Urothelium cell line (cell line): ENCODE results near the gene C11orf21.
"Not testable (repeated sequence)": the region's sequence is repeated elsewhere in the genome, so short reads cannot be mapped to it uniquely, and the experiment has no call there.

Experiments used
- DNase-seq: peaks from one replicate; pipeline ENCODE4 v3.0.0; 2011; ENCODE audit warnings: low spot score, mixed read lengths
- FAIRE-seq: peaks from 2 replicates; lab custom pipeline; 2011; peaks lifted over from hg19 to GRCh38; lab: Jason Lieb, UNC

C11orf21 gene

DNA sequence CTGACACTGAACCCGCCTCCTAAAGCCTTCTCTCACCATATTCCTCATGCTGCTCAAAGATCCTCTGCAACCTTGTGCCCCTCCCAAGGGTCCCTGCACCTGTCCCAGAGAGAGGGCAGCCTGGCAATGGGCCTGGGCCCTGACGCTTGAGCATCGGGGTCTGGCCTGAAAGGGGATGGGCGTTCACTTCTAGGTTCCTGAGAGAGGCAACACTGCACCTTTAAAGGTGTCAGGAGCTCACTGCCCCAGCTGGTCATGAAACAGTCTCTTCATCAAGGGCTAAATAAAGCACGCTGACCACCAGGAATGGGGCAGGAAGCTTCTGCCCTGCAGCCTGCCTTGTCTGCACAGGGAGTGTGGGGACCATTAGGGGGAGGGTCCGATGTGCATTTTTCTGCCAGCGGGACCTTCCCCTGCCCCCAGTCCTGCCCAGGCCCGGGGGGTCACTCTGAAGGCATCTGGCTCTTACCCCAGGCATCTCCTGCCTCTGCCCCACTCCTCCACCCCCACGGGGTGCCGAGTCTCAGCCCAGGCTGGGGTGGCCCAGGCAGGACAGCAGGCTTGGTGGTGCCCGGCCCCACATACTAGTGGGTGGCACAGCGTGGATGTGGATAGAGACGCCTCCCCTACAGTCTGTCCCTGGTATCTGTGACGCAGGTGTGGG, 3.5 kb downstream of the C11orf21 start:
- DNase-seq, result no peak
- FAIRE-seq, result no peak

DNA sequence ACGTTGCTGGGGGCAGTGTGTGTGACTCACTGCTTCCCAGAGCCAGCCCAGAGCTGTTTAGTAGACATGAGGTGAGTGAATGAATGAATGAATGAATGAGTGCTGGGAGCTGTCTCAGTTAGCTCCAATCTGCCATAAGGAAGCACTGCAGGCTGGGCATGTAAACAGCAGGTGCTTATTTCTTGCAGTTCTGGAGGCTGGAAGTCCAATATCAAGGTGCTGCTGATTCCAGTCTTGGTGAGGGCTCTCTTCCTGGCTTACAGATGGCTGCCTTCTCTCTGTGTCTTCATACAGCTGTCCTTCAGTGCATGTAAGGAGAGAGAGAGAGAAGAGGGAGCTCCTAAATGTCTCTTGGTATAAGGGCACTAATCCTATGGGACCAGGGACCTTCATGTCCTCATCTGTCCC, 4.1 kb downstream of the C11orf21 start:
- DNase-seq (no peak), FAIRE-seq (no peak)

DNA sequence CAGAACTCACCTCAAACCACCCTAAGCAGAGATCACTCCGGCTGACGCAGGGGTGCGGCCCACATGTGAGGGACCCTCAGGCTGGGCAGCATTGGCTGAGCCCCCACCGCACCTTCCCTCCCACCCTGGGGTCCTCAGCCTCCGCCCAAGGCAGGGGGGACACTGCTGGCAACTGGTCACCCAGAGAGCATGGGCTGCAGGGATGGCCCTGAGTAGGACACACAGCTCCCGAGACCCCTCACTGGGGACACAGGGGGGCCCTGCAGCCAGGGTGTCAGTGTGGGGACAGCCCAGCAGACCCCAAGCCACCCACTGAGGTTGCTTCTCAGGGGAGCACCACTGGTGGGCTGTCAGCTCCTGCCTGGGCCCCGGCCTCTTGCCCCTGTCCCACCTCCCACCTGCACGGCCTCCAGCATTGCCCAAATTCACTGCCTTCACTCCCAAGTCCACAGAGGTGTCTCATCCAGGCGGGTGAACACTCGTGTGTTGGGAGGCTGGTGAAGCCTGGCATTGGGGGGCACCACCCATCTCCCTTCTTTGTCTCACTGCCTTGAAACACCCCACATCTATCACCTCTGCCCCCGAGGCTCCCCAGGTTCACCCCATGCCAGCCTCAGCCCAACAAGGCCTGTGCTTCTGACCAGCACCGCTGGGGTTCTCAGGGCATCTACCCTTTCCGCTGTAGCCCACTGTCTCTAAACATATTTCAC, 4.7 kb downstream of the C11orf21 start:
- FAIRE-seq (no peak), DNase-seq (no peak)

- FAIRE-seq, result no peak
- DNase-seq, result no peak
These were observed 5.5 kb downstream of the C11orf21 start for GRCh38 chr11:2295971-2296912.

DNA sequence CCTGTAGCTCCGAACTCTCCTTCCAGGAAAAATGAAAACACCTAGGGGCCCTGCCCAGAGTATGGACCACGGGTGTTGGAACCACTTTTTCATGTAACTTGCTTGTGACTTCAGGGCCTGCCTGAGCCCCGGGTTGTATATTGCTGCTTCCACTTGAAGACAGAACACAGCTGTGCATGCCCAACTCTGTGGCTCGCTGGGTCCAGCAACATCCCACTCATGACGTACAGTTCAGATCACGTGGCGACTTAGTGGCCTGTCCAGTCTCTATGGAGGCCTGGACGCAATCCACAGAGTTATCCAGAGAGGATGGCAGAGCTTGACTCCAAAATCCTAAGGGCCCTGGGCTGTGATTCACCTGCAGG, 6.8 kb downstream of the C11orf21 start:
- FAIRE-seq (no peak), DNase-seq (no peak)

DNA sequence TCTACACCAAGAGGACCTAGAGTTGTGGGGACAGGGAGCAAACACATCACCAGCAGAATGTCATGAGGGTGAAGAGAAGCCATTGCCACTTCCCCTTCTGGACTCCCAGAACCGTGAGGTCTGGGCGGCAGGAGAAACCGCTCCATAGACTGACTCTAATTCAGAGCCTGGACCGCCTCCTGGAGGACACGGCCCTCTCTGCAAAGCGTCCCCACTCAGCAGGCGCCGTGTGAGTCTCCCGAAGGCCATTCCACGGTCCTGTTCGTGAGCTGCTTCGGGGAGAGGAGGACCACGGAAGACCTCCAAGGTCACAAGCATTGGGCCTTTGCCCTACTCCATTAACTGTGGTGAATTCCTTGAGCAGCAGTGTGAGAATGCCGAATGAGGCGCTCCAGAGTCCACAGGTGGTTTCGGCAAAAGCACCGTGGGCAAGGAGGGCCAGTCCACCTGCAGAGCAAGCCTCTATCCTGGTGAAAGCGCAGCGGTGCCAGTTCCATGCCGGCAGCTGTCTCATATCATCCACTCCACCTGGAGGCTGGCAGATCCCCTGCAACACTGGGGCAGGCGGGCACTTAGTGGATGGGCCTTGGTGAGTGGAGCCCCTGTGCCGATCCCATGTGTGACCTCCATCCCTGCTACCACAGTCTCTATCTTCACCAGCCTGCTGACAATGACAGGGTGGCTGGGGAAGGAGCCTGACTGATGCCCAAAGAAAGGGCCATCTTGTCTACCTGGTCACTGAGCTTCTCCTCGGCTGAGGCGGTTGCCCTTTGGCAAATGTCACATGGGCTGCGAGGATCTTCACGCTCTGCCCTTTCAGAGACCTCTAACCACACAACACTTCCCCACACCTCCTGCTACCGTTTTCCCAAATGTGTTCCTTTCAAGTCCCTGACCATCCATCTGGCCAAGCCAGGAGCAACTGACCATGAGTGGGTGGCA, 7.5 kb downstream of the C11orf21 start:
- FAIRE-seq, result no peak
- no peak for DNase-seq

- FAIRE-seq (no peak), DNase-seq (no peak)
These were observed 8.2 kb downstream of the C11orf21 start for GRCh38 chr11:2293531-2293971.

GRCh38 chr11:2290351-2290841, 11.3 kb downstream of the C11orf21 start:
- no peak for FAIRE-seq
- no peak for DNase-seq

GRCh38 chr11:2289859-2290258, 11.9 kb downstream of the C11orf21 start:
- DNase-seq, result no peak
- FAIRE-seq, result no peak

DNA sequence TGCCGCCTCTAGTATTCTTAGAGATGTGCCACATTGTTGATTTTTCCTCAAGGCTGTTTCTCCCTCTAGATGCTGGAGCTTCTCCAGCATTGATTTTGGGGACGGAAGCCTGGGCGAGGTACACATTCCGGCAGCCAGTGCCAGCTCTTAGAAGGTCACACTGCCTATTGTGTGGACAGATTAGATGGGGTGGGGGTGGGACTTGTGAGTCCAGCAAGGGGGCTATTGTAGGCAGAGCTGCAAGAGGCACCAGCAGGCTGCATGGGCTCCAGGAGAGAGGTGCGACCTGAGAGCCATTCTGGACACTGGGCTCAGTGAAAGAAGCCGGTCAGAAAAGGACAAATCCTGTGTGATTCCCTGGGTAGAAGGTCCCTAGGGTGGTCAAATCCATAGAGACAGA, 12.4 kb downstream of the C11orf21 start:
- no peak for DNase-seq
- FAIRE-seq, result no peak

DNA sequence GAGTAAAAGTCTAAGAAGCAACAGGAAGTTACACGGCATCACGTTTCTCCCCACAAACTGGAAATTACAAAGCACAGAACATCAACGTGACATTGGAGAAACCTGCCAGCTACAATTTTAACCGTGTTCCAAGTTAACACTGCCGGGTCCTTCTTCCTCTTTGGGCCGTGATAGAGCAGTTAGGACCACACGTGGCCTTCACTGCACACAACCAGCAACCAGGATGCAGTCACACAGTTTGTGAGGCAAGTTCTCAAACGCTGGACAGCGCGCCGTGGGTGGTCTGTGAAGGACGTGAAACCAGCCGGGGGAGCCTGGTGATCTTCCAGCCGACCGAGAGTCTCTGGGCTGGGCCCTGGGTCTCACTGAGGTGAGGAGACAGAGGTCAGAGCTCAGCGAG, 14.6 kb downstream of the C11orf21 start:
- no peak for FAIRE-seq
- no peak for DNase-seq

DNA sequence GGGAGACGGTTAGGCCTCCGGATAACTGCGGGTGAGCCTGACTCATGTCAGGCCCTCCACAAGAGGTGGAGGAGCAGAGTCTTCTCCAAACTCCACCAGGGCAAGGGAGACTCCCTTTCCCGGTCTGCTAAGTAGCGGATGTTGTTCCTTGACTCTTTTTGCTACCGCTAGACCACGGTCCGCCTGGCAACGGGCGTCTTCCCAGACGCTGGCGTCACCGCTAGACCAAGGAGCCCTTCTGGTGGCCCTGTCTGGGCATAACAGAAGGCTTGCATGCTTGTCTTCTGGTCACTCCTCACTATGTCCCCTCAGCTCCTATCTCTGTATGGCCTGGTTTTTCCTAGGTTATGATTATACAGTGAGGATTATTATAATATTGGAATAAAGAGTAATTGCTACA, 15.4 kb downstream of the C11orf21 start:
- DNase-seq, FAIRE-seq: not testable (repeated sequence)

DNA sequence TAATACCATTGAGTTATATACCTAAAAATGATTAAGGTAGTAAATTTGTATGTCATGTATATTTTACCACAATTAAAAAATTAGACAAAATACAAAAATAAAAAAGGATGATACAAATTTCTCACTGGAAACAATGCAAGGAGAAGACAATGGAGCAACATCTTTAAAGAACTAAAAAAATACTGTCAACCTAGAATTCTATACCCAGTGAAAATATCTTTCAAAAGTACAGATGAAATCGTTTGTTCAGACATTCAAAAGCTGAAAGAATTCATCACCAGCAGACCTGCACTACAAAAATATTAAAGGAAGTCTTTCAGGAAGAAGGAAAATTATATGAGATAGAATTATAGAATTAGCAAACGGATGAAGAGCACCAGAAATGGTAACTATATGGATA, 21.5 kb downstream of the C11orf21 start:
- DNase-seq (no peak), FAIRE-seq (no peak)

DNA sequence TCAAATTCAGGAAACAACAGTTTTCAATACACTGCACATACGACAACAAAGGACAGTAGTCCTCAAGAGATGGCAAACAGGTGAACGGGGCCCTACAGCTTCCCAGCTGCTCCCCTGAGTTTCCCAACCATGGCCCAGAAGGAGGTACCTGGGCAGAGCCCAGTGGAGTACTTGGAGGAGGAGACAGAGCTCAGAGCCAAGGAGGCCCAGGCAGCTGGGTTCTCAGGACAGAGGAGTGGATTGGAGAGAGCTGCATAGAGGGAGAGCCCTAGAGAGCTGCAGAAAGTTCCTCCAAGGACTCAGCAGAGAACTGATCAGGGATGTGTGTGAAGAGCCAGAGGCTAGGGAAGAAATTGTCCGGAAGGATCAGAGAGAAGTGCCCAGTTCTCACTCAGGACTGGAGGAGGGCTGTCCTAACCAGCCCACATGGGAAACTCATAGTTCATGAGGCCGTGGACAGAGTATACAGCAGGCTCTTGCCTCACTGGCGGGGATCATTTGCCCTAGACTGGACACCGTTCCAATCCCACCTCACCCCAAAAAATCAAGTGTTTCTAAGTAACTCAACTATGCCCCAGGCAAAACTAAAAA, 23.7 kb downstream of the C11orf21 start:
- no peak for FAIRE-seq
- DNase-seq, result no peak

GRCh38 chr11:2277008-2277346, 24.7 kb downstream of the C11orf21 start:
- FAIRE-seq, result no peak
- DNase-seq, result no peak

DNA sequence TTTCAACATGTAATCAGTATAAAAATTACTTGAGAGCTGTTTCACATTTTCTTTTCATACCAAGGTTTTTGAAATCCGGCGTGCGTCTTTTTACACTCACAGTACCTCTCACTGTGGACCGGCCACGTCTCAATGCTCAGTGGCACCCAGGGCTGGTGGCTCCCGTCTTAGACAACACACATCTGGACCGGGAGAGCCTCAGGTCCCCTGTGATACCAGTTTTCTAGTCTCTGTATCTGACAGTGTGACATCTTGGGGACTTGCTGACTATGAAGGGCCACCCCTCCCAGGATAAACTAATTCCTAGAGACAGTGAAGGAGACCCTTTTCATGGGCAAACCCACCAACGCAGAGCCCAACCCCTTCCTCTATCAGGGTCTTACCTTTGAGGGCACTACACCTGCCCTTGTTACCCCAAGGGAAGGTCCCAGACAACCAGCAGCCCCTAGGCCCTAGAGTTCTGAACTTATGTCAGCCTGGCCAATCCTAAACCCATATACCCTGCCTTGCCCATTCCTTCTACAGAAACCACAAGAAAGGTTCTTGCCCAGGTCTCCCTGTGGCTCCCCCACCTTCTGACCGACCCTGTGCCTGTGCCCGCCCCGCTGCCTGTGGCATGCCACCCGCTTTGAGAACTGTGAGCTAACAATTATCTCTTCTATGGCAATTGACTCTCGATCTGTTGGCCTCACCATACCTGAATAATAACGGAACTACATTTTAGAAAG, 25.3 kb downstream of the C11orf21 start:
- FAIRE-seq, result no peak
- no peak for DNase-seq

- DNase-seq (no peak), FAIRE-seq (no peak)
These were observed 26.1 kb downstream of the C11orf21 start for GRCh38 chr11:2275334-2276279.

DNA sequence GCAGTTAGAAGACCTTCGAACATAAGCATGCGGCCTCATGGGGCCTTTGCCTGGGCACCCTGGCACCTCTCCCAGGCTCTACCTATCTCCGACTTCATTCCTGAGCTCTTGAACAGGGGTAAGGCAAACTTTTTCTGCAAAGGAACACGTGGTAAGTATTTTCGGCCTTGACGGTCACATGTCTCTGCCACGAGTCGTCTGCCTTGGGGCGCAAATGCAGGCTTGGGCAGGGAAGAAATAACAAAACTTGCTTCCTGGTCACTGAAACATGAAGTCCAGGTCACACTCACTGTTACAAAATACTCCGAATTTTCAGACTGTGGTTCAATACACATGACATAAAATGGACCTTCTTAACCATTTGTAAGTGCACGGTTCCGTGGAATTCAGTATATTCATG, 27.9 kb downstream of the C11orf21 start:
- FAIRE-seq, result no peak
- no peak for DNase-seq
